HCT116 (cell line): ENCODE measurements around the gene TNFSF13.

Experiments
- CBX3 ChIP-seq: IDR thresholded peaks from 2 replicates; pipeline ENCODE4 v1.6.1; 2012; ENCODE audit warnings: low read depth
- ELF1 ChIP-seq: IDR thresholded peaks from 2 replicates; pipeline ENCODE4 v1.6.1; 2012; ENCODE audit warnings: low read depth, borderline replicate concordance
- EZH2 ChIP-seq: fragments of 200-600 bp; sonication (generic); IDR thresholded peaks from 2 replicates; pipeline ENCODE4 v1.6.1; 2017; ENCODE audit warnings: antibody characterized with exemption, mixed run types
- POLR2A ChIP-seq: IDR thresholded peaks from 2 replicates; pipeline ENCODE4 v1.7.0; 2011; ENCODE audit warnings: borderline replicate concordance; ENCODE audit not compliant: insufficient read depth, insufficient read length; ENCODE audit errors: extremely low read depth
- POLR2AphosphoS5 ChIP-seq: IDR thresholded peaks from 2 replicates; pipeline ENCODE4 v1.6.1; 2011; ENCODE audit warnings: mild to moderate bottlenecking, low read depth, low read length, moderate library complexity
- RAD21 ChIP-seq: IDR thresholded peaks from 2 replicates; pipeline ENCODE4 v1.6.1; 2012; ENCODE audit warnings: low read depth, mild to moderate bottlenecking
- TF ChIP-seq, protein P1 (sequence below), 3 experiments: fragments of 200-600 bp in 1 of 3; sonication (generic) in 1 of 3; IDR thresholded peaks in 2 of 3; conservative IDR thresholded peaks in 1 of 3; 2 replicates each; pipeline ENCODE4 v1.5.1; 2012 to 2017; ENCODE audit warnings: low read depth in 2 of 3, low read length in 2 of 3, antibody characterized with exemption in 1 of 3, borderline replicate concordance in 1 of 3, control low read depth in 1 of 3, mild to moderate bottlenecking in 1 of 3, mixed read lengths in 1 of 3, mixed run types in 1 of 3, moderate library complexity in 1 of 3; ENCODE audit not compliant: insufficient read depth in 1 of 3
- TF ChIP-seq, protein P2 (sequence below): IDR thresholded peaks from 2 replicates; pipeline ENCODE4 v1.6.1; 2012; ENCODE audit warnings: low read depth
- TF ChIP-seq, protein P3 (sequence below): IDR thresholded peaks from 2 replicates; pipeline ENCODE4 v1.6.1; 2012

DNA sequence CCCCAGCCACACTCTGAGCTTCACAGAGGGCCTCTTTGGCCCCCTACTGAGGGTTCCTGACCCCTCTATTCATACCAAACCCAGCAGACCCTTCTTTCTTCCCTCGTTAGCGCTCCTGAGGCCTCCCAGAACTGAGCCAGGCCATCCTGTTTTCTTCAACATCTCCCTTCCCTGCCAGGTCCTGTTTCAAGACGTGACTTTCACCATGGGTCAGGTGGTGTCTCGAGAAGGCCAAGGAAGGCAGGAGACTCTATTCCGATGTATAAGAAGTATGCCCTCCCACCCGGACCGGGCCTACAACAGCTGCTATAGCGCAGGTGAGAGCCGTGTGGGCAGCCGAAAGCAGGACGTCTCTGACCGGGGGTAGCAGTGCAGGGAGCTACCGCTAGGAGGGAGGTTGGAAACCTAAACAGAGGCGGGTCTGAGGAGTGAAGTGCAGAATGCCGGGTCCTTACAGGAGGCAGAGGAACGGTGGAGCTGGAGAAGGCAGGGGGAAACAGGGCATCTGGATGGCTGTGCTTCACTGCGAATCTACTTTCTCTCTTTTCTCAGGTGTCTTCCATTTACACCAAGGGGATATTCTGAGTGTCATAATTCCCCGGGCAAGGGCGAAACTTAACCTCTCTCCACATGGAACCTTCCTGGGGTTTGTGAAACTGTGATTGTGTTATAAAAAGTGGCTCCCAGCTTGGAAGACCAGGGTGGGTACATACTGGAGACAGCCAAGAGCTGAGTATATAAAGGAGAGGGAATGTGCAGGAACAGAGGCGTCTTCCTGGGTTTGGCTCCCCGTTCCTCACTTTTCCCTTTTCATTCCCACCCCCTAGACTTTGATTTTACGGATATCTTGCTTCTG lies 1.9 kb downstream of the TNFSF13 start:
- TF ChIP-seq EZH2 (no peak), POLR2A (no peak), ELF1 (no peak), POLR2AphosphoS5 (no peak), RAD21 (no peak; the same call in 1 of the 2 replicates), CBX3 (no peak)
- TF ChIP-seq, protein P1, sequence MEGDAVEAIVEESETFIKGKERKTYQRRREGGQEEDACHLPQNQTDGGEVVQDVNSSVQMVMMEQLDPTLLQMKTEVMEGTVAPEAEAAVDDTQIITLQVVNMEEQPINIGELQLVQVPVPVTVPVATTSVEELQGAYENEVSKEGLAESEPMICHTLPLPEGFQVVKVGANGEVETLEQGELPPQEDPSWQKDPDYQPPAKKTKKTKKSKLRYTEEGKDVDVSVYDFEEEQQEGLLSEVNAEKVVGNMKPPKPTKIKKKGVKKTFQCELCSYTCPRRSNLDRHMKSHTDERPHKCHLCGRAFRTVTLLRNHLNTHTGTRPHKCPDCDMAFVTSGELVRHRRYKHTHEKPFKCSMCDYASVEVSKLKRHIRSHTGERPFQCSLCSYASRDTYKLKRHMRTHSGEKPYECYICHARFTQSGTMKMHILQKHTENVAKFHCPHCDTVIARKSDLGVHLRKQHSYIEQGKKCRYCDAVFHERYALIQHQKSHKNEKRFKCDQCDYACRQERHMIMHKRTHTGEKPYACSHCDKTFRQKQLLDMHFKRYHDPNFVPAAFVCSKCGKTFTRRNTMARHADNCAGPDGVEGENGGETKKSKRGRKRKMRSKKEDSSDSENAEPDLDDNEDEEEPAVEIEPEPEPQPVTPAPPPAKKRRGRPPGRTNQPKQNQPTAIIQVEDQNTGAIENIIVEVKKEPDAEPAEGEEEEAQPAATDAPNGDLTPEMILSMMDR (IDR thresholded peaks at IDR 0.05 in 2 of 3, conservative IDR thresholded peaks at IDR 0.05 in 1 of 3; ENCODE audit: borderline replicate concordance in 1 of 3, insufficient read depth in 1 of 3, low read depth in 2 of 3, low read length in 2 of 3) = peak in 2 of 3 experiments; percentile 54 to 68; a peak in 4 of 6 replicates
- TF ChIP-seq, protein P2, sequence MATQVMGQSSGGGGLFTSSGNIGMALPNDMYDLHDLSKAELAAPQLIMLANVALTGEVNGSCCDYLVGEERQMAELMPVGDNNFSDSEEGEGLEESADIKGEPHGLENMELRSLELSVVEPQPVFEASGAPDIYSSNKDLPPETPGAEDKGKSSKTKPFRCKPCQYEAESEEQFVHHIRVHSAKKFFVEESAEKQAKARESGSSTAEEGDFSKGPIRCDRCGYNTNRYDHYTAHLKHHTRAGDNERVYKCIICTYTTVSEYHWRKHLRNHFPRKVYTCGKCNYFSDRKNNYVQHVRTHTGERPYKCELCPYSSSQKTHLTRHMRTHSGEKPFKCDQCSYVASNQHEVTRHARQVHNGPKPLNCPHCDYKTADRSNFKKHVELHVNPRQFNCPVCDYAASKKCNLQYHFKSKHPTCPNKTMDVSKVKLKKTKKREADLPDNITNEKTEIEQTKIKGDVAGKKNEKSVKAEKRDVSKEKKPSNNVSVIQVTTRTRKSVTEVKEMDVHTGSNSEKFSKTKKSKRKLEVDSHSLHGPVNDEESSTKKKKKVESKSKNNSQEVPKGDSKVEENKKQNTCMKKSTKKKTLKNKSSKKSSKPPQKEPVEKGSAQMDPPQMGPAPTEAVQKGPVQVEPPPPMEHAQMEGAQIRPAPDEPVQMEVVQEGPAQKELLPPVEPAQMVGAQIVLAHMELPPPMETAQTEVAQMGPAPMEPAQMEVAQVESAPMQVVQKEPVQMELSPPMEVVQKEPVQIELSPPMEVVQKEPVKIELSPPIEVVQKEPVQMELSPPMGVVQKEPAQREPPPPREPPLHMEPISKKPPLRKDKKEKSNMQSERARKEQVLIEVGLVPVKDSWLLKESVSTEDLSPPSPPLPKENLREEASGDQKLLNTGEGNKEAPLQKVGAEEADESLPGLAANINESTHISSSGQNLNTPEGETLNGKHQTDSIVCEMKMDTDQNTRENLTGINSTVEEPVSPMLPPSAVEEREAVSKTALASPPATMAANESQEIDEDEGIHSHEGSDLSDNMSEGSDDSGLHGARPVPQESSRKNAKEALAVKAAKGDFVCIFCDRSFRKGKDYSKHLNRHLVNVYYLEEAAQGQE = no peak
- TF ChIP-seq, protein P3, sequence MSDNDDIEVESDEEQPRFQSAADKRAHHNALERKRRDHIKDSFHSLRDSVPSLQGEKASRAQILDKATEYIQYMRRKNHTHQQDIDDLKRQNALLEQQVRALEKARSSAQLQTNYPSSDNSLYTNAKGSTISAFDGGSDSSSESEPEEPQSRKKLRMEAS = no peak
